ENCODE results near the gene NOXA1. TPM values are rescaled to one million over a fixed set of nuclear protein-coding genes. Genes with fewer than 3 reads are reported as not detected.
A peak's percentile ranks its signal among the peaks of the same experiment; 100 is the strongest.

NOXA1 gene
- total and polyA plus RNA-seq, 9 of the 15 experiments (the other 6 are each of a cell fraction or from before 2014, with no cell fraction given): 0.07 to 1.2 (median 0.20) TPM; not detected in 4

- TF ChIP-seq, protein P1, sequence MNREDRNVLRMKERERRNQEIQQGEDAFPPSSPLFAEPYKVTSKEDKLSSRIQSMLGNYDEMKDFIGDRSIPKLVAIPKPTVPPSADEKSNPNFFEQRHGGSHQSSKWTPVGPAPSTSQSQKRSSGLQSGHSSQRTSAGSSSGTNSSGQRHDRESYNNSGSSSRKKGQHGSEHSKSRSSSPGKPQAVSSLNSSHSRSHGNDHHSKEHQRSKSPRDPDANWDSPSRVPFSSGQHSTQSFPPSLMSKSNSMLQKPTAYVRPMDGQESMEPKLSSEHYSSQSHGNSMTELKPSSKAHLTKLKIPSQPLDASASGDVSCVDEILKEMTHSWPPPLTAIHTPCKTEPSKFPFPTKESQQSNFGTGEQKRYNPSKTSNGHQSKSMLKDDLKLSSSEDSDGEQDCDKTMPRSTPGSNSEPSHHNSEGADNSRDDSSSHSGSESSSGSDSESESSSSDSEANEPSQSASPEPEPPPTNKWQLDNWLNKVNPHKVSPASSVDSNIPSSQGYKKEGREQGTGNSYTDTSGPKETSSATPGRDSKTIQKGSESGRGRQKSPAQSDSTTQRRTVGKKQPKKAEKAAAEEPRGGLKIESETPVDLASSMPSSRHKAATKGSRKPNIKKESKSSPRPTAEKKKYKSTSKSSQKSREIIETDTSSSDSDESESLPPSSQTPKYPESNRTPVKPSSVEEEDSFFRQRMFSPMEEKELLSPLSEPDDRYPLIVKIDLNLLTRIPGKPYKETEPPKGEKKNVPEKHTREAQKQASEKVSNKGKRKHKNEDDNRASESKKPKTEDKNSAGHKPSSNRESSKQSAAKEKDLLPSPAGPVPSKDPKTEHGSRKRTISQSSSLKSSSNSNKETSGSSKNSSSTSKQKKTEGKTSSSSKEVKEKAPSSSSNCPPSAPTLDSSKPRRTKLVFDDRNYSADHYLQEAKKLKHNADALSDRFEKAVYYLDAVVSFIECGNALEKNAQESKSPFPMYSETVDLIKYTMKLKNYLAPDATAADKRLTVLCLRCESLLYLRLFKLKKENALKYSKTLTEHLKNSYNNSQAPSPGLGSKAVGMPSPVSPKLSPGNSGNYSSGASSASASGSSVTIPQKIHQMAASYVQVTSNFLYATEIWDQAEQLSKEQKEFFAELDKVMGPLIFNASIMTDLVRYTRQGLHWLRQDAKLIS (CRISPR knock-in tag; IDR thresholded peaks at IDR 0.05): no peak
- TF ChIP-seq TCF3 (CRISPR knock-in tag; IDR thresholded peaks at IDR 0.05) (0 out of 2 replicates have a peak, but pooled peaks have one; percentile 9), DDX20 (tag; IDR thresholded peaks at IDR 0.05; ENCODE audit: low read depth) (no peak), SMARCC2 (IDR thresholded peaks at IDR 0.05; ENCODE audit: low read depth) (0 out of 2 replicates have a peak, but pooled peaks have one; percentile 20), CREBBP (IDR thresholded peaks at IDR 0.05; ENCODE audit: low read depth, low read length) (no peak), ATF7 (IDR thresholded peaks at IDR 0.05) (no peak), ZNF263 (CRISPR knock-in tag; IDR thresholded peaks at IDR 0.05; ENCODE audit: borderline replicate concordance) (no peak), U2AF2 (optimal IDR thresholded peaks at IDR 0.05; ENCODE audit: low read depth, low read length) (no peak), CHD2 (IDR thresholded peaks at IDR 0.05; ENCODE audit: low read depth, low read length) (no peak), GTF2E2 (tag; IDR thresholded peaks at IDR 0.05) (peak; percentile 14; the same call in 1 of the 2 replicates)
- TF ChIP-seq, protein P2, sequence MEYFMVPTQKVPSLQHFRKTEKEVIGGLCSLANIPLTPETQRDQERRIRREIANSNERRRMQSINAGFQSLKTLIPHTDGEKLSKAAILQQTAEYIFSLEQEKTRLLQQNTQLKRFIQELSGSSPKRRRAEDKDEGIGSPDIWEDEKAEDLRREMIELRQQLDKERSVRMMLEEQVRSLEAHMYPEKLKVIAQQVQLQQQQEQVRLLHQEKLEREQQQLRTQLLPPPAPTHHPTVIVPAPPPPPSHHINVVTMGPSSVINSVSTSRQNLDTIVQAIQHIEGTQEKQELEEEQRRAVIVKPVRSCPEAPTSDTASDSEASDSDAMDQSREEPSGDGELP (CRISPR knock-in tag; IDR thresholded peaks at IDR 0.05; ENCODE audit: borderline replicate concordance): 0 out of 2 replicates have a peak, but pooled peaks have one; percentile 10
Observed at GRCh38 chr9:137421838-137422603, 1.2 kb upstream of the NOXA1 start (continued).
